GM12878 (cell line): ENCODE results near the gene PCIF1.
A peak's percentile ranks its signal among the peaks of the same experiment; 100 is the strongest.

Experiments used
- BCL3 ChIP-seq: IDR thresholded peaks from 2 replicates; pipeline ENCODE4 v1.6.1; 2011; ENCODE audit warnings: borderline replicate concordance, low read depth, mild to moderate bottlenecking, moderate library complexity, low read length; ENCODE audit not compliant: insufficient read depth, poor library complexity, severe bottlenecking
- CHD4 ChIP-seq: fragments of 200-600 bp; sonication (generic); IDR thresholded peaks from 2 replicates; pipeline ENCODE4 v1.6.1; 2016; ENCODE audit warnings: mild to moderate bottlenecking
- CTCF ChIP-seq, 3 experiments: IDR thresholded peaks in 2 of 3; conservative IDR thresholded peaks in 1 of 3; 2 replicates each; pipeline ENCODE4 v1.5.1; 2011; ENCODE audit warnings: low read depth in 3 of 3, low read length in 3 of 3, mild to moderate bottlenecking in 3 of 3, control low read depth in 2 of 3, moderate library complexity in 2 of 3, inconsistent platforms in 1 of 3, mixed read lengths in 1 of 3; ENCODE audit not compliant: control insufficient read depth in 2 of 3, insufficient read depth in 1 of 3; ENCODE audit errors: extremely low read depth in 1 of 3
- GABPA ChIP-seq: IDR thresholded peaks from 2 replicates; pipeline ENCODE4 v1.6.1; 2014; ENCODE audit warnings: antibody characterized with exemption, low read depth, mild to moderate bottlenecking, inconsistent platforms
- JUNB ChIP-seq: IDR thresholded peaks from 2 replicates; pipeline ENCODE4 v1.6.1; 2016; ENCODE audit warnings: antibody characterized with exemption, mild to moderate bottlenecking
- JUND ChIP-seq: IDR thresholded peaks from 2 replicates; pipeline ENCODE4 v1.6.1; 2012; ENCODE audit warnings: low read depth, mild to moderate bottlenecking, low read length, improper control_type of control experiment, moderate library complexity
- POLR2A ChIP-seq: IDR thresholded peaks from 2 replicates; pipeline ENCODE4 v1.6.1; 2011; ENCODE audit warnings: low read depth, mild to moderate bottlenecking, low read length
- RAD21 ChIP-seq: IDR thresholded peaks from 2 replicates; pipeline ENCODE4 v1.6.1; 2011; ENCODE audit warnings: mild to moderate bottlenecking, low read depth, low read length, moderate library complexity; ENCODE audit not compliant: insufficient read depth
- SMAD1 ChIP-seq: fragments of 450-650 bp; IDR thresholded peaks from 2 replicates; pipeline ENCODE4 v1.6.1; 2018; ENCODE audit warnings: mild to moderate bottlenecking, low read depth; ENCODE audit not compliant: partially characterized antibody
- SUZ12 ChIP-seq: fragments of 200-600 bp; sonication (generic); IDR thresholded peaks from one replicate; pipeline ENCODE4 v1.6.1; 2018; ENCODE audit warnings: antibody characterized with exemption, mild to moderate bottlenecking; ENCODE audit not compliant: unreplicated experiment
- TAF1 ChIP-seq: IDR thresholded peaks from 2 replicates; pipeline ENCODE4 v1.6.1; 2011; ENCODE audit warnings: mild to moderate bottlenecking, low read depth, low read length, borderline replicate concordance
- TARDBP ChIP-seq: IDR thresholded peaks from 2 replicates; pipeline ENCODE4 v1.6.1; 2016; ENCODE audit warnings: borderline replicate concordance
- USF1 ChIP-seq: IDR thresholded peaks from 2 replicates; pipeline ENCODE4 v1.6.1; 2011; ENCODE audit warnings: borderline replicate concordance, low read depth, mild to moderate bottlenecking, moderate library complexity, mixed read lengths, low read length; ENCODE audit not compliant: insufficient read depth; ENCODE audit errors: extremely low read length
- ZNF207 ChIP-seq: fragments of 450-650 bp; IDR thresholded peaks from 2 replicates; pipeline ENCODE4 v1.6.1; 2014; ENCODE audit warnings: antibody characterized with exemption, mild to moderate bottlenecking, borderline replicate concordance

- TF ChIP-seq ZNF207 (no peak), GABPA (no peak), TAF1 (no peak), JUND (no peak), CHD4 (no peak), SMAD1 (no peak), CTCF (IDR thresholded peaks at IDR 0.05 in 2 of 3, conservative IDR thresholded peaks at IDR 0.05 in 1 of 3; ENCODE audit: control insufficient read depth in 2 of 3, extremely low read depth in 1 of 3, insufficient read depth in 1 of 3, low read depth in 3 of 3, low read length in 3 of 3) (no peak), POLR2A (peak; percentile 43; the same call in 1 of the 2 replicates), SUZ12 (no peak), JUNB (no peak), BCL3 (no peak), RAD21 (no peak), TARDBP (no peak), USF1 (no peak)
Observed at GRCh38 chr20:45902199-45902701, 32.2 kb upstream of the PCIF1 start.
